T-helper 22 cell (primary cell): ENCODE measurements around the gene C1GALT1.
"Not testable (repeated sequence)": the region's sequence is repeated elsewhere in the genome, so short reads cannot be mapped to it uniquely, and the experiment has no call there.

Source experiments
- DNase-seq: peaks from one replicate; pipeline ENCODE4 v3.0.0-alpha.2; 2020; ENCODE audit warnings: low read depth

Gene C1GALT1

DNA sequence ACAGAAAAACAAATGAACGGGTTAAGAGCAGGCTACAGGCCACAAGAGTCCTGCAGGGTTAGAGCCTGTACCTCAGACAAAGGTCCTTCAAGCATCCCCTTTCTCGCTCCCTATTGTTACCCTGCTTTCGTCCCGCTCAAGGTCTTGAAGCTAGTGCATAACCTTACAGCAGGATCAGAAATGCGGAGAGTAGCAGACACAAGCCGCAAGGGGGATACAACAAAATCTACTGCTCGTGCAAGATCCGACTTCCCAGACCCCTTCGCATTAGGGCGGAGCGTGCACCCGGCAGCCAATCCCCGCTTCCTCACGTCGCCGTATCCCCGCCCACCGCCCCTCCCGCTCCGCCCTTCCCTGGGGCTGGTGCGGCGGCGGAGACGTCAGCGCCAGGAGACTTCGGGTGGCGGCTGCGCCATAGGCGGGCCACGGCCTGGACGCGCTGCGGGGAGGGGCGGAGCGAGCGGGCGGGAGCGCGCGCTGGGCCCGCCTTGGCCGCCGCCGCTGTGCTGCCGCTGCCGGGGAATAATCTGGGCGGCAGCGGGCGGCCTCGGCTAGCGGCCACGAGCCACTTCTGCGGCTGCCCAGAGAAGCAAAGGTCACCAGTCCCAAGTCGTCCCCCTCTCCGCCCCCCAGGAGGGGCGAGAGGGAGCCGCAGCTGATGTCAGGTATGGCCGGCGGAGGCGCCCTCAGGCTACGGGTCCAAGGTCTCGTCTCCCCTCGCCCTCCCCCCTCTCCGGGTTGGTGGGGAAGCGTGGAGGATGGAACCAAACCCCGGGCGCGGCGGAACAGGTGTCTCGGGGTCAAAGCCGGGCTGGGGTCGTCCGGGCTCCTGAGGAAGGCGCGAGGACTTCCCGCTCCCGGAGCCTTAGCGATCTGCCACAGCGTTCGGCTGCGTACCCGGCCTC is at the start of gene C1GALT1:
TSS of gene C1GALT1 (plus strand) at position 389 of the 905 bp plus-strand sequence. CDS start 51,776 bp downstream, outside the sequence.
- peak; percentile 95 for DNase-seq

DNA sequence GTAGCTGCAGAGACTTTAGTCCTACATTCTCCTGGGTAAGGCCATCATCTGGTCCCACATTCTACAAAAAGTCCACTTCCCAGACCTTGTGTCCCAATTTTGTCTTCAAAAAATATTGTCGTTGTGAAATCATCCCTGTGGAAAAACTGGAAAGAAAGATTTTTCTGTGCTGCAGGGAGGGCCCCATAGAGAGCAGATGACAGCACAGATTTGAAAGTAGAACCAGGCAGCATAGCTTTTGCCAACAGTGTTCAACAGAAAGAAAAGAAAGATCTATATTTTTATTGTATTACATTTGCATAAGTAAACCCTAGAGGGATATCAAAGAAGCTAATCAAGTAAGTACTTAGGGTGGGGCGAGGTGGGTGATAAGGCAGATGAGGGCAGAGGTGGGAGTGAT is 48.3 kb upstream of the C1GALT1 start:
- DNase-seq, result no peak

DNA sequence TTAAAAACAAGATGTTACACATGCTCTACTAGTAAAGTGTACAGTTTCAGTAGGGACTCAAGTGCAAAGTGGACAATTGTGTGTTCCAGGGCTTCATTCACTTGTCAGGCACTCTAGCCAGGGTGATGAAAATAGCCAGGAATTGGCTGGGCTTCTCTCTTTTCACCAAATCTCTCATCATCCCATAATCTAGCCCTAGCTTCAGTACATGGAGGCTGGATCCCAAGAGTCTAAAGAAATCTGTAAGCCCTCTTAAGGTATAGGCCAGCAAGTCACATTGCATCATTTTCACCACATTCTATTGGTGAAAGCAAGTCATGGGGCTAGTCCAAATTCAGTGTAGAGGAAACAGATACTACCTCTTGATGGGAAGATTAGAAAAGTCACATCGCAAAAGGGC is 47.3 kb upstream of the C1GALT1 start:
- DNase-seq, result no peak

DNA sequence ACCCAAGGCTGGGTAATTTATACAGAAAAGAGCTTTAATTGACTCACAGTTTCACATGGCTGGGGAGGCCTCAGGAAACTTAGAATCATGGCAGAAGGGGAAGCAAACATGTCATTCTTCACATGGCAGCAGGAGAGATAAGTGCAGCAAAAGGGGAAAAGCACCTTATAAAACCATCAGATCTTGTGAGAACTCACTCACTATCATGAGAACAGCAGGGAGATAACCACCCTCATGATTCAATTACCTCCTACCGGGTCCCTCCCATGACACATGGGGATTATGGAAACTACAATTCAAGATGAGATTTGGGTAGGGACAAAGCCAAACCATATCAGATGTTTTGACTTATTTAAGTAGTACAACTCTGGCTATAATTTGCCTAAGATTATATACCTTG is 46.4 kb upstream of the C1GALT1 start:
- DNase-seq, result not testable (repeated sequence)

DNA sequence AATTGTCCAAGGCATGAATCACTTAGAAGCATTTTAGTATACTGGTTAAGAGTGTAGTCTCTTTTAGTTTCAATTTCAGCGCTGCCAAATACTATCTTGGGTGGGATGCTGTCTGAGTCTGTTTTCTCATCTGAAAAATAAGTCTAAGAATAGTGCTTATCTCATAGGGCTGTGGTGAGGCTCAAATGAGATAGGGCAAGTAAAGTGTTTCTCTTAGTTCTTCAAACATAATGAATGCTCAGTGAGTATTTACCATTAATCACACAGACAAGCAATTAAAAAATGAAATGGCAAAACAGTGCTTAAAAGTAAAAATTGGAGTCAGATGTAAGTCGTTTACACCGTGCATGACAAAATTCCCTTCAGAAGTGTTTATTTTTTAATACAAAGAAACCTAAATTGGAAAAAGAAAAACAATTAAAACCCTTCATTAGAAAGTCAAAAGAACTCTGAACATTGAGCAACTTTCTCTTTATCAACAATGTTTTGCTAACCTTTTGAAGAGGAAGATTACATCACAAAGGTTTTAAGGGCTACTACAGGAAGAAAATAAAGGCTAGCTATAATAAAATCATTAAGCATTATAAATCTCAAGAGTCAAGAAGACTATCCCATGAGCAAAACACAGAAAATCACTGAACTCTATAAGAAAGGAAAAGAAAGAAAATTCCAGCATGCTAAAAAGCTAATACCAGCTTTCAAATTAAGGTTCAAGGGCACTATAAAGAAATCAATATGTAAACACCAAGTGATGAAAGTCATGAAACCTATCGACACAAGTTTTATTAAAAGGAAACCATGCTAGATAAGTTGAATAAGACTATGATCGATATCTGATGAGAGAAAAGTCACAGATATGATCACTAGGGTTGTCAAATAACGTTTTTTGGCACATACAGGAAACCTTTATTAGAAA is 45.6 kb upstream of the C1GALT1 start:
- DNase-seq, result no peak

DNA sequence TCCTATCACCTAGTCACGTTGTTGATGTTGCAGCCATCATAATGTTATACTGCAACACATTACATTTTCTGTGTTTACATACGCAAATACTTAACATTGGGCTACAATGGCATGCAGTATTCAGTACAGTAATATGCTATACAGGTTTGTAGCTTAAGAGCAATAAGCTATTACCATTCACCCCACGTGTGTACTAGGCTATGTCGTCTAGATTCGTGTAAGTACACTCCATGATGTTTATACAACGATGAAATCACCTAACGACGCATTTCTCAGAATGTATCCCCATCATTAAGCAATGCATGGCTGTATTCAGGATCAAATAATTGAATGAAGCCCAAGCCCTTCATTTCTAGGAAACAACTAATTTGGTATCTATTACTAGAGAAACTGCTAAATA is 43.4 kb upstream of the C1GALT1 start:
- no peak for DNase-seq

DNA sequence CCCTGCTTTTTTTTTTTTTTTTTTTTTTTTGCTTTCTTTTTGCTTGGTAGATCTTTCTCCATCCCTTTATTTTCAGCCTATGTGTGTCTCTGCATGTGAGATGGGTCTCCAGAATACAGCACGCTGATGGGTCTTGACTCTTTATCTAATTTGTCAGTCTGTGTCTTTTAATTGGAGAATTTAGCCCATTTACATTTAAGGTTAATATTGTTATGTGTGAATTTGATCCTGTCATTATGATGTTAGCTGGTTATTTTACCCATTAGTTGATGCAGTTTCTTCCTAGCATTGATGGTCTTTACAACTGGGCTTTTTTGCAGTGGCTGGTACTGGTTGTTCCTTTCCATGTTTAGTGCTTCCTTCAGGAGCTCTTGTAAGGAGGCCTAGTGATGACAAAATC is 38.9 kb upstream of the C1GALT1 start:
- DNase-seq, result not testable (repeated sequence)

DNA sequence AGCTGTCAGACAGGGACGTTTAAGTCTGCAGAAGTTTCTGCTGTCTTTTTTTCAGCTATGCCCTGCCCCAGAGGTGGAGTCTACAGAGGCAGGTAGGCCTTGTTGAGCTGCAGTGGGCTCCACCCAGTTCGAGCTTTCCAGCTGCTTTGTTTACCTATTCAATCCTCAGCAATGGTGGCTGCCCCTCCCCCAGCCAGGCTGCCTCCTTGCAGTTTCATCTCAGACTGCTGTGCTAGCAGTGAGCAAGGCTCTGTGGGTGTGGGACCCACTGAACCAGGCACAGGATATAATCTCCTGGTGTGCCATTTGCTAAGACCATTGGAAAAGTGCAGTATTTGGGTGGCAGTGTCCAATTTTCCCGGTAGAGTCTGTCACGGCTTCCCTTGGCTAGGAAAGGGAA is 37.2 kb upstream of the C1GALT1 start:
- not testable (repeated sequence) for DNase-seq

DNA sequence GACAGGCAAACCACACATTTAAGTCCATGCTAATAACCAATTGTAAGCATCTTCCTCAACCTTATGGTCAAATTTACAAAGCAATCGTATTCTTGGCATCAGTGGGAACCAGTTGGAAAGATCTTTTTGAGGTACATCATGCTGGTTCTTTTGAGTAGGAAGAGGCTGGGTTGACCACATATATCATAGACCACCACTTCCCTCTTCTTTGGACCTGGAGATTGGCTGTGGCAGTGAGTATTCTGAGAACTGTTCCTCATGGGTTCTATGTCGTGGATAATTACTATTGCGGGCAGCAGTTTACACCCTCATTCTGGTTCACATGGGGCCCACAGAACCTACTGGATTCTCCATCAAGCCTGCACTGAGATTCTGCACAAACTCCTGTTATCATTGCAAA is 35.5 kb upstream of the C1GALT1 start:
- no peak for DNase-seq

DNA sequence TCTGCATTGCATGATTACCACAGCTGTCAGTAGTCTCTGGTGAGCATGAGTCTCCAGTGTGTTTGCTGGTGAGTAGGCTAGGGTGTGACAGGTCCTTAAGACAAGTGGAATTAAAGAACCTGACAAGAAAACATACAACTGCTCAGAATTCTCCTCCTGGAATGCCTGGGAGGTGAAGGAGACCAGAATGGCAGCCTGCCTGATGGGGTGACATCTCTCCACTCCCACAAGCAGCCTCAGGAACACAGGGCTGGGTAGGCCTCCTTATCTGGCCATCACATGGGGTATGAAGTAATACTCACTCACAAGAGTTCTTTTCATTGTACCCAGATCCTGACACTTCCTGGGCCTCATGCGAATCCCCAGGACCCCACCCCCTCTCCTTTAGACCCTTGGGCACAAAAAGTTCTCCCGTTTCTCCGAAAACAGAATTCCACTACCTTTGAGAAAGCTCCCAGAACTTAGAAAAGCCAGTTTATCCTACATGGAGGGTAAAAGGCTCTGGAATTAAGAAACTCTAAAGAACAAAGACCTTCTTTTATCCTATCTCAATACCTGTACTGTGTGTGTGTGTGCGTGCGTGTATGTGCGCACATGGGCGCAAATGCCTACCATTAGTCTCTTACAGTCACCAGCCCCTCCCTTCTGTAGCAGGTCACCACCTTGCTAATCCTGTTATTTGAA is 33.4 kb upstream of the C1GALT1 start:
- no peak for DNase-seq

DNA sequence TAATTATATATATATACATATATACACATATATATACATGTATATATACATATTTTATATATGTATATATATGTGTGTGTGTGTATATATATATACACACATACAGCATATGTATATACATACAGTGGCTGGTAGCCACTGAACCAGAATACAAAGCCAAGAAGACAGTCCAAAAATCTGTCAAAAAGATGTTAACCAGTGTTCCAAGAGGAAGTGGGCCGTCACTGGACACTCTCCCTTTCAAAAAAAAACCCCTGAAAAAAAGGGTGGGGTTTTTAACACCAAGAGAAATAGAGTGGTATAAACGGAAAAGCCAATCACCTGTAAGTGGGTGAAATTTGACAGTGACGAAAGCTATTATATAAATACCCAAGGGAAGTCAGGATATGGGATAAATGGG is 31.1 kb upstream of the C1GALT1 start:
- DNase-seq, result no peak

DNA sequence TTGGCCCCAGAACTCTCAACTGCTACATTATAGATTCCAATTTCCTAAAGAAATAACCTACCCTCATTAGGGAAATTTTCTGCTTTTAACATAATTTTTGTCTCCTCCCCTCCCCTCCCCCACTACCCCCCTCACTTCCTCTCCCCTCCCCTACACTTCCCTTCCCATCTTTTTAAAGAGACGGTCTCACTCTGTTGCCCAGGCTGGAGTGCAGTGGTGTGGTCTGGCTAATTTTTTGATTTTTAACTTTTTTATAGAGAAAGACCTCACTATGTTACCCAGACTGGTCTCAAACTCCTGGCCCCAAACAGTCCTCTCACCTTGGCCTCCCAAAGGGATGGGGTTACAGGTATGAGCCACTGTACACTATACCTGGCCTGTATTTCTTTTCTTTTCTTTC is 30.5 kb upstream of the C1GALT1 start:
- DNase-seq, result no peak

DNA sequence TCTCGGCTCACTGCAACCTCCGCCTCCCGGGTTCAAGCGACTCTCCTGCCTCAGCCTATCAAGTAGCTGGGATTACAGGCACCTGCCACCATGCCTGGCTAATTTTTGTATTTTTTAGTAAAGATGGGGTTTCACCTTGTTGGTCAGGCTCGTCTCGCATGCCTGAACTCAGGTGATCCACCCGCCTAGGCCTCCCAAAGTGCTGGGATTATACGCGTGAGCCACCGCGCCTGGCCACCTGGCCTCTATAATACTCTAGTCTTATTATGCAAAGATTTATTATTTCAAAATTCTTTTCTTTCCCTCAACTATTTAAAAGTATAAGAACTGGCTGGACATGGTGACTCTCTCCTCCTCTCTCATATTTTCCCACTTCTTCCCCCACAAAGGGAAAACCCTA is 30.0 kb upstream of the C1GALT1 start:
- DNase-seq, result no peak

DNA sequence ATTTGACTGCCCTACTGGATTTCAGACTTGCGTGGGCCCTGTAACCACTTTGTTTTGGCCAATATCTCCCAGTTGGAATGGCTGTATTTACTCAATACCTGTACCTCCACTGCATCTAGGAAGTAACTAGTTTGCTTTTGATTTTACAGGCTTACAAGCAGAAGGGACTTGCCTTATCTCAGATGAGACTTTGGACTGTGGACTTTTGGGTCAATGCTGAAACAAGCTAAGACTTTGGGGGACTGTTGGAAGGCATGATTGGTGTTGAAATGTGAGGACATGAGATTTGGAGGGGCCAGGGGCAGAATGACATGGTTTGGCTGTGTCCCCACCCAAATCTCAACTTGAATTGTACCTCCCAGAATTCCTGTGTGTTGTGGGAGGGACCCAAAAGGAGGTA is 28.0 kb upstream of the C1GALT1 start:
- DNase-seq, result not testable (repeated sequence)

DNA sequence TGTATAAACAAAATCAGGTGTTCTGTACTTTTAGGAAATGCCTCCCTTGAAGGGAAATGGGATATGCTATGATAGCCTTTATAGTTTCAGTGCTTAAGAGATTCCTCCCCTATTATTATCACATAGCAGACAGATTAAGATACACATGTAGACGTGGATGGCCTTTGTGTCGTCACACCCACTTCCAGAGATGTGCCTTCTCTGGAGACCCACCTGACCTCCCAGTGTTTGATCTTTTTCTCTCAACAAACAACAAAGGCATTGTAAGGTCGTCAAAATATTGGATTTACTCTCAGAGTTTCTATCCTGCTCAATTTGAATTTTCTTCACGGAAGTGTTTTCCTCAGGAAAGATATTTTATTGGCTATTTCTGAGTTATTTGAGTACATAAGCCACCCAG is 25.7 kb upstream of the C1GALT1 start:
- DNase-seq, result no peak

DNA sequence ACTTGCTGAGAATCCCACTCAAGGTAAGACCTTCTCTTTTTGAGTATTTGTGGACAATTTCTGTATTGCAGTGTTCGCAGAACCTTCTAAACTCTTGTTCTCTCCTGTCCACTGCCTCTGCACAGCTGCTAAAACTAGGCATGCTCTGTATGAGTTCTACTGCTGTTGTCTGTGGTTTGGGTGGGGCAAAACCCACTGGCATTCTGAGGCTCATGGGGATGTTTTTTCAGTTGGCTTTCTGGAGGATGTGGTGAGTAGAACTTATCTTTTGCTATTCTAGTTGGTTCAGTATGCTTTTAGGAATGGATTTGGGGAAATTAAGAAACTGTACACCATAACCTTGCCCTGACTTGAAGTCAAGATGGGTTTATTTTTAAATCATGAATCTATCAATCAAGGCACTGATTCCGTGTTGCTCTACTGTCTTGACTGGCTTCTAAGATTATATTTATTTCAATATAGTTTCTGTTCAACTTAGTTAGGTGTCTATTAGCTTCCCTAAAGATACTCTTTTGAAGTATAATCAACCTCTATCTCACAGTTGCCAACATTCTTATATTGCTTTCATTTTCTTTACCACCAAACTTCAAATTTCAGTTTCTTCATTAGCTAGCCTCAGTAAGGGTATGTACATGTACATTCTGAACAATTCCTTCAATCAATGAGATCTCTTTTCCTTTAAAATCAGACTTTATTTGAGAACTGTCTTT is 25.0 kb upstream of the C1GALT1 start:
- DNase-seq, result peak; percentile 27

DNA sequence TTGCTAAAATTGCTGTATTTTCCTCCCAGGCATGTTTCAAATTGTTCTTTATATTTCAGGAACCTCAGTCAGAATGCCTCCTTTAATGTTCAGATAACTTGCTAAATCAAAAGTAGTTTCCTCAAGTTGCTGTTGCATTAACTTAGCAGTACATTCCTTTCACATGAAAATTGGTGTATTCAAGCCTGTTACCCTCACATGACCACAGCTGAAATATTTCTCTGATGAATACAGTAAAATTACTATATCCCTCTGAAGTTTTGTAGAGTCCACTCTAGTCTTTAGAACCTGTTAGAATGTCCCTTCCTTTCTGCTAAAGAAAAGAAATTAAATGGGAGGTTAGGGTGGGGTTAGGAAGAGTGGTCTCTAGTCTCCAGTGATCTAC is 24.5 kb upstream of the C1GALT1 start:
- DNase-seq, result no peak

DNA sequence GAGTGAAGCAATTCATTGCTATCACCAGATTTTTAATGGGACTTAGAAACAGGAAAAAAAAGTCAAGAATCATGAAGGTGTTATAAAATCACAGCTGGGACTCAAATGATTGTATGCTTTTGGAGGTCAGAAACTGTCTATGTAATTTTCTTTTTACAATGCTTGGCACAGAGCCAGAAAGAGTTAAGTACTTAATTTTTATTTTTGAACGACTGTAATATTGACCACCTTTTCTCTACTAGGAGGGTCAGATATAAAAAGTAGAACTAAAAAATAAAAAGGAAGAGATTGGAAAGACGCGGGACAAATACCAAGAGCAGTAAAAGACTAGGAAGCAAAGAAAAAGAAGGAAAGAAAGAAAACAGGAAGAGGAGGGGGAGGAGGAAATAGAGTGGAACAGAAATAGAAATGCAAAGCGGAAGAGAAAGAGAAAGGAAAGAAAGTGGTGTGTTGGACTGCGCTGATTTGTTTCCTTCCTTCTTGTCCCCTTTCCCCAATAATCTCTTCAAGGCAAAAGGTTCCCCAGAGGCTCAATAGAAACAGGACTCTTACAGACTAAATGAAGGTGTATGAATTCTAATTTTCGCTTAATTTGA is 23.2 kb upstream of the C1GALT1 start:
- no peak for DNase-seq

DNA sequence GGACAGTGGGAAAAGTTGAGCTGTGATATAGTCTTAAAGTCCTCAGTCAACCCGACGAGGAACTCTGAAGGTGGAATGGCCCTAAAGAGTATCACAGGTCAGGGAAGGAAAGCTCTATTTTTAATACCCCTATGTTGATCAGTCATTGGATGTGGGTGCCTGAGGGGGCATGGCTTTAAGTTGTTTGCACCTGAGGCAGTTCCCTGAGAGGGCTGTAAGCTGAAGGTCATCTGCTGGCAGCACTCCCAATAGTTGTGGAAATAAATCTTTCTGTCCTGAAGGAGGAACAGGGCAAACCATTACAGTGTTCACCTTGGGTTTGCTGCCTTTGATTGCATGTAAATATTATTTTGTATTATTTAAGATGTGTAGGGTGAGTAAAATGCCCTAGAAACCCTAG is 17.8 kb upstream of the C1GALT1 start:
- no peak for DNase-seq

DNA sequence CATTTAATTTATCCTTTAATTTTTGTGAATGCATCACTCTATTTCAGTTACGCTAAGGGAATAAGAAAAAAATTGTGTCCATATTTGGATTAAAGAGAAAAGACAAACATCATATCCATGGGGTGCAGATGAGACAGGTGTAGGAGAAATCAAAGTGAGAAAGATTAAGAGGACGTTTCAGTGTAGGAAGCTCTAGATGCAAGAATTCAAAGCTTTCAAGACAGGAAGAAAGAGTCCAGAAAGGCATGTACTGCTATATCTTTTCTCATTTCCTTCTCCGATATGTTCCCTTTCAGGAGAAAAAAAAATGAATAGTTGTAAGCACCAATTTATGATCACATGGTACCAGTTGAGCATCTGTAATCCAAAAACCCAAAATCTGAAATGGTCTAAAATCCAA is 17.0 kb upstream of the C1GALT1 start:
- DNase-seq, result no peak

DNA sequence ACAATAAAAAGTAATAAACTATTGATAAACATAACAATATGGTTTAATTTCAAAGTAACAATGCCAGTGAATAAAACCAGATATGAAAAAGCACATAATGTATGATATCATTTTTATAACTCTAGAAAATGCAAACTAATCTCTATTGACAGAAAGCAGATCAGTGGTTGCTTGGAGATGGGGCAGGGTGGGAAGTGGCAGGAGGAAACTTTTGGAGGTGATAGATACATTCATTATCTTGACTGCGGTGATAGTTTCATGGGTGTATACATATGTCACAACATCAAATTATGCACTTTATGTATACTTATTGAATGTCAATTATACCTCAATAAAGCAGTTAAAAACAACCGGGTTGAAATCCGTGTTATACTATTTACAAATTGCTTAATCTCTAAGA is 16.0 kb upstream of the C1GALT1 start:
- DNase-seq, result no peak
